Endodermal cell (in vitro differentiated cells): ENCODE results near the gene MCU. TPM values are rescaled to one million over a fixed set of nuclear protein-coding genes. Genes with fewer than 3 reads are reported as not detected.

Experiments used
- DNase-seq: peaks from one replicate; pipeline ENCODE4 v3.0.0-alpha.2; 2017
- H3K27ac ChIP-seq: 2 replicates; pipeline ENCODE4 v1.5.1; 2013; ENCODE audit warnings: mild to moderate bottlenecking, low read depth, low read length, moderate library complexity
- H3K27me3 ChIP-seq: 2 replicates; pipeline ENCODE4 v1.6.1; 2013; ENCODE audit warnings: mild to moderate bottlenecking, low read length, moderate library complexity; ENCODE audit not compliant: insufficient read depth, control insufficient read depth, poor library complexity, severe bottlenecking
- H3K36me3 ChIP-seq: 2 replicates; pipeline ENCODE4 v1.7.0; 2013; ENCODE audit warnings: mild to moderate bottlenecking, low read length, moderate library complexity; ENCODE audit not compliant: control insufficient read depth, insufficient read depth
- H3K4me1 ChIP-seq: one replicate; pipeline ENCODE4 v1.7.0; 2013; ENCODE audit warnings: low read length; ENCODE audit not compliant: control insufficient read depth, insufficient read depth
- H3K4me3 ChIP-seq: 2 replicates; pipeline ENCODE4 v1.5.1; 2013; ENCODE audit warnings: mild to moderate bottlenecking, low read length, moderate library complexity
- H3K9ac ChIP-seq: 2 replicates; pipeline ENCODE4 v1.6.1; 2013; ENCODE audit warnings: mild to moderate bottlenecking, low read length, moderate library complexity; ENCODE audit not compliant: poor library complexity, severe bottlenecking; ENCODE audit errors: extremely low read depth
- H3K9me3 ChIP-seq: 2 replicates; pipeline ENCODE4 v1.6.1; 2013; ENCODE audit warnings: mild to moderate bottlenecking, low read length, moderate library complexity; ENCODE audit not compliant: control insufficient read depth
- H3K27ac Mint-ChIP-seq: 2 replicates; pipeline ENCODE4 v1.8.0; 2020; ENCODE audit warnings: mixed read lengths
- H3K27me3 Mint-ChIP-seq: 2 replicates; pipeline ENCODE4 v1.8.0; 2021; ENCODE audit warnings: mild to moderate bottlenecking, mixed read lengths; ENCODE audit not compliant: insufficient read depth
- H3K36me3 Mint-ChIP-seq: 2 replicates; pipeline ENCODE4 v1.8.0; 2020; ENCODE audit warnings: low read depth, mixed read lengths
- H3K4me1 Mint-ChIP-seq: 2 replicates; pipeline ENCODE4 v1.8.0; 2020; ENCODE audit warnings: mixed read lengths
- H3K4me3 Mint-ChIP-seq: 2 replicates; pipeline ENCODE4 v1.8.0; 2020; ENCODE audit warnings: mild to moderate bottlenecking, moderate library complexity, mixed read lengths
- H3K9me3 Mint-ChIP-seq: 2 replicates; pipeline ENCODE4 v1.8.0; 2020; ENCODE audit warnings: mild to moderate bottlenecking, mixed read lengths
- CTCF ChIP-seq: fragments of 200-600 bp; sonication (generic); conservative IDR thresholded peaks from 2 replicates; pipeline ENCODE4 v1.5.0; 2021; ENCODE audit warnings: antibody characterized with exemption, mild to moderate bottlenecking
- WGBS, 2 experiments: methylation state at CpG; one replicate each; pipeline versions ENCODE4 v1.1.5 to v1.1.7; 2013; ENCODE audit warnings: missing lambda C conversion rate in 2 of 2, mixed read lengths in 1 of 2; ENCODE audit not compliant: insufficient coverage in 1 of 2, insufficient read length in 1 of 2; 5-methylcytosine and 5-hydroxymethylcytosine counted together
- total RNA-seq, 2 donors: library from RNA; stranded (reverse); fragmentation: NEBNext Ultra II Directional in 1 of 2; extraction: Animal tissue kit (Norgen Biotek cat#: 25700) in 1 of 2; gene quantifications; 2 replicates in 1 of 2; 3 replicates in 1 of 2; pipeline ENCODE4 v1.2.1, GENCODE V29; 2021

Gene MCU
- total RNA-seq, 2 donors from 2014 or later: 46.1 to 48.5 TPM

DNA sequence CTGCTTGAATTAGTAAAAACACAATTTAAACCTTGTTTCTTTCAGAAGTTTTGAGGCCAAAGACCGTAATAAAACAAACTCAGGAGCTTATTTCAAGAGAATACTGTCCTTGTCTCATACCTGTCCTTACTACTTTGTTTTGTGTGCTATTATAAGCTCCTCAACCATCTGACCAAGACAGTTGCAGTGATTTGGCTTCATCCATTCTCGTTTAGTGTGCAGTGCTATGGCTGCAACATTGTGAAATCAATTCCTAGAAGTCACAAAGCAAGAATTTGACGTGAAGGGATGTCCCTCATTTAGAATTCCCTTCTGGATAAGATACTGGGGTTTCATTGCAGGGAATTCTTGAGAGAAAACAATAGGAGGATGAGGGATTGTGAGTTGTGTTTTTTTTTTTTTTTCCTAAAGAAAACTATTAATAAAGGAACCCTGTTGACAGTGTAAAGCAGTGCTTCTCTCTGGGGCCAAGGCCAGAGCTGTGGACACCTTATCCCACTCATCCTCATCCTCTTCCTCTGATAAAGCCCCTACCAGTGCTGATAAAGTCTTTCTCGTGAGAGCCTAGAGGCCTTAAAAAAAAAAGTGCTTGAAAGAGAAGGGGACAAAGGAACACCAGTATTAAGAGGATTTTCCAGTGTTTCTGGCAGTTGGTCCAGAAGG lies 201.3 kb downstream of the MCU start, which contains the start of gene OIT3:
Gene OIT3 (plus strand): TSS at position 604 of the 663 bp plus-strand sequence. CDS start 60 bp downstream, outside the sequence.
- H3K4me3 ChIP-seq: no peak within 1 kb of the TSS
- Mint-ChIP-seq H3K4me1 (no peaks in the 10 kb centered on the region), H3K9me3 (no peaks in the 10 kb centered on the region), H3K27me3 (no peaks in the 10 kb centered on the region), H3K4me3 (no peak within 1 kb of the TSS), H3K36me3 (peaks cover 10% of the 10 kb centered on the region), H3K27ac (no peak within 1 kb of the TSS)
- H3K9ac ChIP-seq: no peak within 1 kb of the TSS
- WGBS, 2 experiments: 81 to 94% methylated on average over 2 to 4 of the region's 4 CpGs
- H3K27ac ChIP-seq: no peak within 1 kb of the TSS
- H3K36me3 ChIP-seq: no peaks in the 10 kb centered on the region
- DNase-seq: no peak
- H3K9me3 ChIP-seq: no peaks in the 10 kb centered on the region
- H3K27me3 ChIP-seq: no peaks in the 10 kb centered on the region
- H3K4me1 ChIP-seq: no peaks in the 10 kb centered on the region
- no peak for TF ChIP-seq CTCF

DNA sequence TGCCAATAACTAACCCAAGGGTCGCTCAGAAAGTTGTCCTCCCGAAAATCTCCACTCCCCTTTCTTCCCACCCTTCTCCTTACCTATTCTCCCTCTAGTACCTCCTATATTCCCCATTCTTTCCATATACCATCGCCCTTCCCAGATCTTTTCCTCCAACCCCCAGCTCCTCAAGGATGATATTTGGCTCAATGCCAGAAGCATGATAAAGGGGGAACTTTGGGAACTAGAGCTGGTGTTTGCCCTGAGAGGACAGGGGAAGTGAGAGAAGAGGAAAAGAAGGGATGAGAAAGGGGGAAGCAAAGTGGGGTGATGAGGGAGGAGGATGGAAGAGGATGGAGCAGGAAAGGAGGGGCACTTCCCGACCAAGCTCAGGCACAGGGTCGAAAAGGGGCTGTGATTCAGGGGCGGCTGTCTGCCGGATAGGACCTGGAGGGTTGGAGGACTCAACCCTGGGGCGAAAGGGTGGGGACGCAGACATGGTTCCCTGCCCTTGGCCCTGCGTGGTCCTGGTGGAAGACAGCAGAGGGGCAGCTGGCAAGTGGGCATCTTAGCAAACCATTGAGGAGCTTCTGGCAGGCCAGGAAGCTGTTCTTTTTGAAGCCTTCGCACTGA lies 203.4 kb downstream of the MCU start:
- no peaks in the 10 kb centered on the region for H3K36me3 Mint-ChIP-seq
- no peaks in the 10 kb centered on the region for H3K4me1 ChIP-seq
- no peaks in the 10 kb centered on the region for H3K9me3 Mint-ChIP-seq
- no peak overlapping the region for H3K9ac ChIP-seq
- H3K4me3 ChIP-seq: no peak overlapping the region
- no peaks in the 10 kb centered on the region for H3K9me3 ChIP-seq
- no peak overlapping the region for H3K4me3 Mint-ChIP-seq
- no peak overlapping the region for H3K27ac Mint-ChIP-seq
- no peaks in the 10 kb centered on the region for H3K4me1 Mint-ChIP-seq
- no peaks in the 10 kb centered on the region for H3K27me3 Mint-ChIP-seq
- DNase-seq: no peak
- no peak for TF ChIP-seq CTCF
- H3K27me3 ChIP-seq: no peaks in the 10 kb centered on the region
- no peak overlapping the region for H3K27ac ChIP-seq
- WGBS, 2 experiments: 86 to 93% methylated on average over 7 to 11 of the region's 11 CpGs
- H3K36me3 ChIP-seq: no peaks in the 10 kb centered on the region

DNA sequence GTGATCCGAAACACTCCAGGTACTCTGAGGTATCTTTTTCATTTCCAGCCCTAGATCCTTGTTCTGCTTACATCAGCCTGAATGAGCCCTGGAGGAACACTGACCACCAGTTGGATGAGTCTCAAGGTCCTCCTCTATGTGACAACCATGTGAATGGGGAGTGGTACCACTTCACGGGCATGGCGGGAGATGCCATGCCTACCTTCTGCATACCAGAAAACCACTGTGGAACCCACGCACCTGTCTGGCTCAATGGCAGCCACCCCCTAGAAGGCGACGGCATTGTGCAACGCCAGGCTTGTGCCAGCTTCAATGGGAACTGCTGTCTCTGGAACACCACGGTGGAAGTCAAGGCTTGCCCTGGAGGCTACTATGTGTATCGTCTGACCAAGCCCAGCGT lies 206.7 kb downstream of the MCU start:
- no peak overlapping the region for H3K9ac ChIP-seq
- H3K9me3 Mint-ChIP-seq: peaks cover 6% of the 10 kb centered on the region
- H3K36me3 ChIP-seq: no peaks in the 10 kb centered on the region
- WGBS, 2 experiments: 94 to 97% methylated on average over 10 of the region's 10 CpGs
- TF ChIP-seq CTCF: no peak
- no peak overlapping the region for H3K27ac ChIP-seq
- peaks cover 3% of the 10 kb centered on the region for H3K9me3 ChIP-seq
- no peaks in the 10 kb centered on the region for H3K27me3 ChIP-seq
- H3K27ac Mint-ChIP-seq: no peak overlapping the region
- H3K4me3 Mint-ChIP-seq: no peak overlapping the region
- H3K4me3 ChIP-seq: no peak overlapping the region
- H3K4me1 ChIP-seq: no peaks in the 10 kb centered on the region
- H3K36me3 Mint-ChIP-seq: no peaks in the 10 kb centered on the region
- no peaks in the 10 kb centered on the region for H3K27me3 Mint-ChIP-seq
- no peaks in the 10 kb centered on the region for H3K4me1 Mint-ChIP-seq
- DNase-seq: no peak
